Esophagus muscularis mucosa (tissue), 4 donors: ENCODE measurements around the gene TP53I11. TPM values are rescaled to one million over a fixed set of nuclear protein-coding genes. Genes with fewer than 3 reads are reported as not detected.

Experiments
- DNase-seq: peaks from one replicate; pipeline ENCODE4 v3.0.0-alpha.2; 2017; ENCODE audit errors: extremely low spot score
- H3K27ac ChIP-seq, 4 donors: fragments of 200-600 bp; sonication (generic); replicated peaks in 1 of 4; 1 replicate in 3 of 4; 2 replicates in 1 of 4; pipeline ENCODE4 v1.5.1; 2016 to 2019; ENCODE audit warnings: mild to moderate bottlenecking in 1 of 4
- H3K27me3 ChIP-seq, 4 donors: fragments of 200-600 bp; sonication (generic); one replicate each; pipeline versions ENCODE4 v1.5.1 to v1.6.0; 2016 to 2019
- H3K36me3 ChIP-seq, 4 donors: fragments of 200-600 bp; sonication (generic); one replicate each; pipeline ENCODE4 v1.5.1; 2016 to 2019
- H3K4me1 ChIP-seq, 4 donors: fragments of 200-600 bp; sonication (generic); one replicate each; pipeline ENCODE4 v1.5.1; 2016 to 2019
- H3K4me3 ChIP-seq, 4 donors: fragments of 200-600 bp; sonication (generic); 1 replicate in 2 of 4; 2 replicates in 2 of 4; pipeline ENCODE4 v1.5.1; 2016 to 2019; ENCODE audit warnings: mild to moderate bottlenecking in 4 of 4, moderate library complexity in 1 of 4
- H3K9me3 ChIP-seq, 4 donors: fragments of 200-600 bp; sonication (generic); 1 replicate in 3 of 4; 2 replicates in 1 of 4; pipeline ENCODE4 v1.5.1; 2016 to 2019
- CTCF ChIP-seq, 3 experiments: fragments of 200-600 bp in 2 of 3; fragments of 450-650 bp in 1 of 3; sonication (generic) in 2 of 3; IDR thresholded peaks; one replicate each; pipeline ENCODE4 v1.5.1; 2017 to 2019; ENCODE audit warnings: antibody characterized with exemption in 3 of 3, mild to moderate bottlenecking in 2 of 3, moderate library complexity in 1 of 3
- EP300 ChIP-seq: sonication (generic); formaldehyde crosslinking; IDR thresholded peaks from one replicate; pipeline ENCODE4 v1.6.1; 2017; ENCODE audit warnings: antibody characterized with exemption
- POLR2A ChIP-seq: fragments of 450-650 bp; IDR thresholded peaks from one replicate; pipeline ENCODE4 v1.6.1; 2017; ENCODE audit warnings: antibody characterized with exemption, moderate library complexity, mild to moderate bottlenecking, low read depth
- POLR2AphosphoS5 ChIP-seq, 2 donors: sonication (generic); formaldehyde crosslinking; IDR thresholded peaks; one replicate each; pipeline ENCODE4 v1.6.1; 2017; ENCODE audit warnings: antibody characterized with exemption in 2 of 2
- WGBS: methylation state at CpG from one replicate; pipeline ENCODE4 v1.1.5; 2018; 5-methylcytosine and 5-hydroxymethylcytosine counted together
- intact Hi-C: fragments of 100-400 bp; cut with DNase I; formaldehyde crosslinking; loops from one replicate; pipeline ENCODE4 v1.15.1; 2023
- total RNA-seq, 4 donors: library from RNA; depleted of rRNA; stranded (reverse); fragments of >200 nt; gene quantifications; one replicate each; pipeline versions ENCODE4 v1.1.0 to v1.2.1, GENCODE V29; 2016

The TP53I11 gene
- total RNA-seq, 4 donors from 2014 or later = 51.1 to 76.1 (median 59.2) TPM

GRCh38 chr11:44977493-44977984 lies 26.9 kb upstream of the TP53I11 start:
- no peak for DNase-seq
- TF ChIP-seq EP300 (no peak), CTCF (IDR thresholded peaks at IDR 0.05) (no peak), POLR2AphosphoS5 (IDR thresholded peaks at IDR 0.05) (no peak), POLR2A (no peak)
- WGBS = 67% methylated on average over 9 of the region's 9 CpGs
- no peak overlapping the region for H3K27ac ChIP-seq
- intact Hi-C loops = no loop called here
- H3K27me3 ChIP-seq = no peaks in the 10 kb centered on the region
- no peaks in the 10 kb centered on the region for H3K9me3 ChIP-seq
- H3K4me1 ChIP-seq = peaks cover 13 to 29% (median 18%) of the 10 kb centered on the region in 4 donors
- no peak overlapping the region for H3K4me3 ChIP-seq
- H3K36me3 ChIP-seq = no peaks in the 10 kb centered on the region

- H3K4me3 ChIP-seq = no peak overlapping the region
- no peak for DNase-seq
- H3K36me3 ChIP-seq = no peaks in the 10 kb centered on the region
- WGBS = 86% methylated on average over 5 of the region's 5 CpGs
- H3K27ac ChIP-seq = no peak overlapping the region
- TF ChIP-seq POLR2A = no peak
- no peak for TF ChIP-seq CTCF (IDR thresholded peaks at IDR 0.05)
- TF ChIP-seq EP300 = no peak
- TF ChIP-seq POLR2AphosphoS5 (IDR thresholded peaks at IDR 0.05) = no peak
- no peaks in the 10 kb centered on the region for H3K9me3 ChIP-seq
- no peaks in the 10 kb centered on the region for H3K27me3 ChIP-seq
- intact Hi-C loops = no loop called here
- peaks cover 13 to 29% (median 18%) of the 10 kb centered on the region in 4 donors for H3K4me1 ChIP-seq
These were observed 25.9 kb upstream of the TP53I11 start for GRCh38 chr11:44976576-44976975.

GRCh38 chr11:44974402-44975000 lies 23.8 kb upstream of the TP53I11 start:
- 89% methylated on average over 9 of the region's 12 CpGs for WGBS

DNA sequence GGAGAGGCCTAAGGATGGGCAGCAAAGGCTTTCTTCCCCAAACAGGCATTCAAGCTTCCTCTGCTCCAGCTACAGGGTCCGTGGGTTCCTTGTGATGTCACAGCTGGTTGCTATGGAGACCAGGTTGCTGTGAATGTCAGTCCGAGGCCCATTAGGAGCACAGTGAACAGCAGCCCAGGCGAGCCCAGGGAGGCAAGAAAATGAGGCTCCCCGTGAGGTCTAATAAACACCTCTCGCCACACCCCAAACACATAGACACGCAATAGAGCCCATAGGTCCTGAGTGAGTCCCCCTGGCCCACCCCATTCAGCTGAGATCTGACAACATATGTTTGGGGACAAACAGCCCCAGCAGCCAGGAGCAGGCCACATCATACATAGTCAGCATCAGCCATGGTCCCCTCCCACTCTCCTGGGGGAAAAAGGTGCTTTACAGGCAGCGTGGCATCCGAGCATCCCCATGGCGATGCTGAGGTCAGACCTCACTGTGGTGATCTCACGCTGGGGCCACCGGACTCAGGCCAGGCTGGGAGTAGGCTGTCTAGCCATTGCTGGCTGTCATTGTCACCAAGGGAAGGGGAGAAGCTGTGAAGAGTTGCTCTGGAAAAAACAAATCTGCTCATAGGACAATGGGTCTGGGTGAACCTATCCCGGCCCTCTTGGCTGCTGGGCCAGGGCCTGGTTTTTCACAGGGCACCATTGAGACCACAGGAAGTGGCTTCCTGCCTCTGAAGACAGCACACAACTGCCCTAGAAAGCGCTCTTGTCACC lies 23.1 kb upstream of the TP53I11 start:
- Histone ChIP-seq H3K9me3 (no peaks in the 10 kb centered on the region), H3K4me3 (no peak overlapping the region), H3K4me1 (peaks cover 7 to 14% (median 11%) of the 10 kb centered on the region in 4 donors), H3K27ac (no peak overlapping the region), H3K36me3 (no peaks in the 10 kb centered on the region), H3K27me3 (no peaks in the 10 kb centered on the region)
- no peak for TF ChIP-seq EP300
- TF ChIP-seq CTCF (IDR thresholded peaks at IDR 0.05) = no peak
- TF ChIP-seq POLR2AphosphoS5 (IDR thresholded peaks at IDR 0.05) = no peak
- no peak for TF ChIP-seq POLR2A
- no peak for DNase-seq
- WGBS = 80% methylated on average over 13 of the region's 13 CpGs
- intact Hi-C loops = no loop called here

More at GRCh38 chr11:44974402-44975000, 23.8 kb upstream of the TP53I11 start:
- TF ChIP-seq POLR2AphosphoS5 (IDR thresholded peaks at IDR 0.05) (no peak), CTCF (IDR thresholded peaks at IDR 0.05) (no peak), EP300 (no peak), POLR2A (no peak)
- H3K9me3 ChIP-seq = no peaks in the 10 kb centered on the region
- no peak for DNase-seq
- no peaks in the 10 kb centered on the region for H3K27me3 ChIP-seq
- no peaks in the 10 kb centered on the region for H3K36me3 ChIP-seq
- peaks cover 13 to 18% (median 16%) of the 10 kb centered on the region in 4 donors for H3K4me1 ChIP-seq
- intact Hi-C loops = no loop called here
- H3K27ac ChIP-seq = no peak overlapping the region
- H3K4me3 ChIP-seq = no peak overlapping the region
